Measurements from ENCODE around the gene MID2. TPM values are rescaled to one million over a fixed set of nuclear protein-coding genes. Genes with fewer than 3 reads are reported as not detected.

MID2 gene
- total RNA-seq, 1 experiment from 2014 or later = 7.1 TPM

DNA sequence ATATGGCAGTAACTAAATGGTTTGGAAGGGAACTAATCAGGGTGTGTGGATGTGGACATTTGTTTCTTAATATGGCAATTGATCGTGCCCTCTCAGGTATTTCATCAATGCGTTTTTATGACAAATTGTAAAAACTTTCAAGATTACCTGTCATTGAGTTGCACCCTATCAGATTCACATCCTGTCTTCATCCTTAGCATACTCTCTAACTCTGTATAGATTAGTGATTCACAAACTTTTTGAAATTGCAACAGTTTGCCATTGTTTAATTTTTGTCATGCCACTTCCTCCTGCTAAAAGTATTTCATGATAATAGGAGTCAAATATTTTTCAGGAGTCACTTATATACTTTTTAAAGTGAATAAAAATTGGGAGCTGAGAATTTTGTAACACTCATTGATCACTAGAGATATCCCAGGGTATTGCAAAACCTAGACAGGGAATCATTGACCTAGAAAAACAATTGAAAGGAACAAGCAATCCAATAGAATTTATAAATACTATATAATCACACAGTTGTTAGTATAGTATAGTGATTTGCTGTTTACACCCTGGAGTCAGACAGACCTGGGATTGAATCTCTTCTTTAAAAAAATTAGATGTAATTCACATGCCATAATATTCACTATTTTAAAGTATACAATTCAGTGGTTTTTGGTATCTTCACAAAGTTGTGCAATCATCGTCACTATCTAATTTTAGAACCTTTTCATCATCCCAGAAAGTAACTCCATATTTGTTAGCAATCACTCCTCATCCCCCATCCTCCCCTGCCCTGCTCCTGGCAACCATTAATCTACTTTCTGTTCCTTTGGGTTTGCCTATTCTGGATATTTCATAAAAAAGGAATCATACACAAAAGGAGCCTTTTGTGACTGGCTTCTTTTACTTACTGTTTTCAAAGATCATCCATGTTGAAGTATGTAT lies 8.9 kb downstream of the MID2 start:
- TF ChIP-seq CTCF (IDR thresholded peaks at IDR 0.05; ENCODE audit: unreplicated experiment) = no peak
- no TSS peak for BruUV-seq (replicated peaks)
- H3K36me3 Mint-ChIP-seq (ENCODE audit: insufficient read depth, unreplicated experiment) = no peaks in the 10 kb centered on the region
- no peak overlapping the region for H3K27ac Mint-ChIP-seq (ENCODE audit: unreplicated experiment)
- intact Hi-C loops (cut with micrococcal nuclease; ENCODE audit: unreplicated experiment) = no loop called here
- H3K4me3 Mint-ChIP-seq (ENCODE audit: low read depth, unreplicated experiment) = no peak overlapping the region
- DNase-seq = no peak
- H3K9me3 Mint-ChIP-seq (ENCODE audit: low read depth, unreplicated experiment) = no peaks in the 10 kb centered on the region
- CTCF ChIA-PET = no interaction called here
- no peaks in the 10 kb centered on the region for H3K27me3 Mint-ChIP-seq (ENCODE audit: unreplicated experiment)
- H3K4me1 Mint-ChIP-seq (ENCODE audit: low read depth, unreplicated experiment) = no peaks in the 10 kb centered on the region

GRCh38 chrX:107836958-107837357 lies 11.3 kb downstream of the MID2 start:
- BruUV-seq (replicated peaks) = no TSS peak
- TF ChIP-seq CTCF (IDR thresholded peaks at IDR 0.05; ENCODE audit: unreplicated experiment) = no peak
- H3K27ac Mint-ChIP-seq (ENCODE audit: unreplicated experiment) = no peak overlapping the region
- intact Hi-C loops (cut with micrococcal nuclease; ENCODE audit: unreplicated experiment) = no loop called here
- DNase-seq = no peak
- CTCF ChIA-PET = no interaction called here
- H3K27me3 Mint-ChIP-seq (ENCODE audit: unreplicated experiment) = no peaks in the 10 kb centered on the region
- H3K4me1 Mint-ChIP-seq (ENCODE audit: low read depth, unreplicated experiment) = no peaks in the 10 kb centered on the region
- H3K4me3 Mint-ChIP-seq (ENCODE audit: low read depth, unreplicated experiment) = no peak overlapping the region
- no peaks in the 10 kb centered on the region for H3K36me3 Mint-ChIP-seq (ENCODE audit: insufficient read depth, unreplicated experiment)
- no peaks in the 10 kb centered on the region for H3K9me3 Mint-ChIP-seq (ENCODE audit: low read depth, unreplicated experiment)

- H3K4me3 Mint-ChIP-seq (ENCODE audit: low read depth, unreplicated experiment) = no peak overlapping the region
- H3K9me3 Mint-ChIP-seq (ENCODE audit: low read depth, unreplicated experiment) = no peaks in the 10 kb centered on the region
- no TSS peak for BruUV-seq (replicated peaks)
- no peak overlapping the region for H3K27ac Mint-ChIP-seq (ENCODE audit: unreplicated experiment)
- H3K27me3 Mint-ChIP-seq (ENCODE audit: unreplicated experiment) = no peaks in the 10 kb centered on the region
- no peak for DNase-seq
- CTCF ChIA-PET = no interaction called here
- no peaks in the 10 kb centered on the region for H3K4me1 Mint-ChIP-seq (ENCODE audit: low read depth, unreplicated experiment)
- TF ChIP-seq CTCF (IDR thresholded peaks at IDR 0.05; ENCODE audit: unreplicated experiment) = no peak
- intact Hi-C loops (cut with micrococcal nuclease; ENCODE audit: unreplicated experiment) = no loop called here
- no peaks in the 10 kb centered on the region for H3K36me3 Mint-ChIP-seq (ENCODE audit: insufficient read depth, unreplicated experiment)
Observed at GRCh38 chrX:107840971-107841370, 15.3 kb downstream of the MID2 start.

DNA sequence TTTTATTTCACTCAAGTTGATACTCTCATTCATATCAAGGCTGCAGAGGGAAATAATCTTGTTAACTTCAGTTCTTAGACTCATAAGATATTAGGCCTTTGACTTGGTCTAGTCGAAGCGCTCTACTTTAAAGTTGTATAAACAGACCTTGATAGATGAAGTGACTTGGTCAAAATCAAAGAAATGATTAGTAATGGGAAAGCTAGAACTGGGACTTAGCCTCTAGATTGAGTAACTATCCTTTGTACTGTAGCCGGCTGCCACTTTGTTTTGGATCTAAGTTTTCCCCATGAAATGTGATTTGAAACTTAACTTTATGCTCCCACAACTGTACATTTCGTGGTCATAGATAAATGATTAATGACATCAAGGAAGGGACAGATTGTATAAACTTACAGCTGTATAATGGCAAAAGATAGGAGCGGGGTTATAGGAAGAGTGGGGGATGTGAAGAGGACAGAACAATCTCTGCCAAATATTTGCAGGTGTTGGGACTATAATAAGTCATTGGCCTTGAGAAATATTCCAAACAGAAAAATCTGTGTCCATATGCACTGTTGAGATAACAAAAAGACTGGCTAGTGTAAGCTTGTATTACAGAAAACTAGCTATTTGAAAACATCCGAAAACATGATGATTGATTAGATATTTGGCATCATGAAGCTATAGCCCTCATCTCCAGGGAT lies 17.2 kb downstream of the MID2 start:
- CTCF ChIA-PET = no interaction called here
- Mint-ChIP-seq H3K9me3 (ENCODE audit: low read depth, unreplicated experiment) (no peaks in the 10 kb centered on the region), H3K27ac (ENCODE audit: unreplicated experiment) (no peak overlapping the region), H3K27me3 (ENCODE audit: unreplicated experiment) (no peaks in the 10 kb centered on the region), H3K4me1 (ENCODE audit: low read depth, unreplicated experiment) (no peaks in the 10 kb centered on the region), H3K36me3 (ENCODE audit: insufficient read depth, unreplicated experiment) (no peaks in the 10 kb centered on the region), H3K4me3 (ENCODE audit: low read depth, unreplicated experiment) (no peak overlapping the region)
- BruUV-seq (replicated peaks) = no TSS peak
- no peak for DNase-seq
- intact Hi-C loops (cut with micrococcal nuclease; ENCODE audit: unreplicated experiment) = no loop called here
- no peak for TF ChIP-seq CTCF (IDR thresholded peaks at IDR 0.05; ENCODE audit: unreplicated experiment)
